Liver (tissue), 9 donors: Measurements from ENCODE around the gene ACSL3. TPM values are rescaled to one million over a fixed set of nuclear protein-coding genes. Genes with fewer than 3 reads are reported as not detected.

ENCODE experiments used
- DNase-seq: peaks from one replicate; pipeline ENCODE4 v3.0.0-alpha.2; 2017; ENCODE audit warnings: low spot score
- H3K27ac ChIP-seq, 2 donors: one replicate each; pipeline ENCODE4 v1.7.0; 2013; ENCODE audit warnings: inconsistent platforms in 2 of 2, low read length in 2 of 2, control low read depth in 1 of 2, low read depth in 1 of 2, mild to moderate bottlenecking in 1 of 2
- H3K27me3 ChIP-seq, 4 donors: one replicate each; pipeline versions ENCODE4 v1.6.1 to v1.7.0; 2013; ENCODE audit warnings: low read length in 3 of 4, inconsistent platforms in 1 of 4, mild to moderate bottlenecking in 1 of 4, moderate library complexity in 1 of 4; ENCODE audit not compliant: control insufficient read depth in 4 of 4, insufficient read depth in 4 of 4
- H3K36me3 ChIP-seq, 4 donors: one replicate each; pipeline versions ENCODE4 v1.6.1 to v1.7.0; 2013; ENCODE audit warnings: low read length in 3 of 4, mild to moderate bottlenecking in 3 of 4, low read depth in 1 of 4, moderate library complexity in 1 of 4; ENCODE audit not compliant: control insufficient read depth in 4 of 4, insufficient read depth in 3 of 4
- H3K4me1 ChIP-seq, 4 donors: one replicate each; pipeline versions ENCODE4 v1.6.1 to v1.7.0; 2013; ENCODE audit warnings: low read length in 3 of 4, mild to moderate bottlenecking in 3 of 4, moderate library complexity in 1 of 4; ENCODE audit not compliant: control insufficient read depth in 4 of 4, insufficient read depth in 4 of 4
- H3K4me3 ChIP-seq, 3 donors: one replicate each; pipeline versions ENCODE4 v1.6.1 to v1.7.0; 2013; ENCODE audit warnings: low read length in 3 of 3, control low read depth in 1 of 3, low read depth in 1 of 3, mild to moderate bottlenecking in 1 of 3
- H3K9ac ChIP-seq, 2 donors: one replicate each; pipeline ENCODE4 v1.7.0; 2013; ENCODE audit warnings: low read length in 2 of 2, mild to moderate bottlenecking in 2 of 2, moderate library complexity in 2 of 2, control low read depth in 1 of 2, low read depth in 1 of 2
- H3K9me3 ChIP-seq, 4 donors: one replicate each; pipeline versions ENCODE4 v1.6.1 to v1.7.0; 2013; ENCODE audit warnings: low read length in 3 of 4; ENCODE audit not compliant: control insufficient read depth in 4 of 4
- ATF3 ChIP-seq: IDR thresholded peaks from 2 replicates; pipeline ENCODE4 v1.6.1; 2016; ENCODE audit warnings: antibody characterized with exemption
- CTCF ChIP-seq: fragments of 150-350 bp; IDR thresholded peaks from 2 replicates; pipeline ENCODE4 v1.5.1; 2017; ENCODE audit warnings: improper control_type of control experiment, low read depth, low read length; ENCODE audit not compliant: missing input control
- EGR1 ChIP-seq, 2 donors: IDR thresholded peaks; 2 replicates each; pipeline ENCODE4 v1.6.1; 2016 to 2018; ENCODE audit warnings: antibody characterized with exemption in 2 of 2, low read depth in 2 of 2
- FOXA1 ChIP-seq: IDR thresholded peaks from 2 replicates; pipeline ENCODE4 v1.6.1; 2016; ENCODE audit warnings: antibody characterized with exemption
- FOXA2 ChIP-seq: IDR thresholded peaks from 2 replicates; pipeline ENCODE4 v1.6.1; 2016; ENCODE audit warnings: antibody characterized with exemption
- GABPA ChIP-seq, 2 donors: IDR thresholded peaks in 1 of 2; conservative IDR thresholded peaks in 1 of 2; 2 replicates each; pipeline ENCODE4 v1.6.1; 2016; ENCODE audit warnings: antibody characterized with exemption in 2 of 2, mild to moderate bottlenecking in 1 of 2, moderate library complexity in 1 of 2
- HNF4A ChIP-seq, 2 donors: conservative IDR thresholded peaks; 2 replicates each; pipeline ENCODE4 v1.6.1; 2016; ENCODE audit warnings: antibody characterized with exemption in 2 of 2, mild to moderate bottlenecking in 2 of 2
- HNF4G ChIP-seq: IDR thresholded peaks from 2 replicates; pipeline ENCODE4 v1.6.1; 2016; ENCODE audit warnings: antibody characterized with exemption
- JUND ChIP-seq, 2 donors: IDR thresholded peaks; 2 replicates each; pipeline ENCODE4 v1.6.1; 2016; ENCODE audit warnings: antibody characterized with exemption in 2 of 2
- MAX ChIP-seq: IDR thresholded peaks from 2 replicates; pipeline ENCODE4 v1.6.1; 2016; ENCODE audit warnings: antibody characterized with exemption
- NR2F2 ChIP-seq: IDR thresholded peaks from 2 replicates; pipeline ENCODE4 v1.6.1; 2016; ENCODE audit warnings: antibody characterized with exemption
- RAD21 ChIP-seq, 2 donors: IDR thresholded peaks; 2 replicates each; pipeline ENCODE4 v1.6.1; 2016; ENCODE audit warnings: antibody characterized with exemption in 2 of 2, mild to moderate bottlenecking in 2 of 2
- REST ChIP-seq: IDR thresholded peaks from 2 replicates; pipeline ENCODE4 v1.6.1; 2016; ENCODE audit warnings: antibody characterized with exemption, mild to moderate bottlenecking
- RXRA ChIP-seq, 2 donors: IDR thresholded peaks; 2 replicates each; pipeline ENCODE4 v1.6.1; 2017 to 2018; ENCODE audit warnings: antibody characterized with exemption in 2 of 2, mild to moderate bottlenecking in 1 of 2
- SP1 ChIP-seq: IDR thresholded peaks from 2 replicates; pipeline ENCODE4 v1.6.1; 2018; ENCODE audit warnings: antibody characterized with exemption, mild to moderate bottlenecking
- TAF1 ChIP-seq: conservative IDR thresholded peaks from 2 replicates; pipeline ENCODE4 v1.6.1; 2016; ENCODE audit warnings: antibody characterized with exemption, mild to moderate bottlenecking
- YY1 ChIP-seq: IDR thresholded peaks from 2 replicates; pipeline ENCODE4 v1.6.1; 2016; ENCODE audit warnings: antibody characterized with exemption, mild to moderate bottlenecking
- ZBTB33 ChIP-seq: IDR thresholded peaks from 2 replicates; pipeline ENCODE4 v1.6.1; 2016; ENCODE audit warnings: antibody characterized with exemption
- WGBS: extraction: QIAGEN DNeasy Blood & Tissue Kit; methylation state at CpG from one replicate; pipeline ENCODE4 v1.1.7; 2013; 5-methylcytosine and 5-hydroxymethylcytosine counted together
- polyA plus RNA-seq, 2 donors: library from polyadenylated mRNA; stranded (reverse) in 1 of 2; unstranded in 1 of 2; fragments of 200-250 nt in 1 of 2; fragments of >200 nt in 1 of 2; fragmentation: Nextera tagmentation in 1 of 2; extraction: Ambion mirVana in 1 of 2; gene quantifications; one replicate each; pipeline versions ENCODE4 v1.2.1 to v1.2.3, GENCODE V29; 2013 to 2015
- total RNA-seq, 2 donors: library from RNA; depleted of rRNA; stranded (reverse); fragments of >200 nt; gene quantifications; one replicate each; pipeline ENCODE4 v1.2.3, GENCODE V29; 2014
- donor health status: healthy.
- donor health status: healthy.
- donor health status: healthy.
- donor health status: healthy.
- donor health status: healthy.

ACSL3 gene
- total and polyA plus RNA-seq, 4 donors = 22.2 to 66.6 (median 43.3) TPM

GRCh38 chr2:222859786-222860612 is 837 bp upstream of the ACSL3 start (continued):
- TF ChIP-seq GABPA (IDR thresholded peaks at IDR 0.05 in 1 of 2, conservative IDR thresholded peaks at IDR 0.05 in 1 of 2) (no peak), FOXA1 (peak; percentile 10)

- no peaks in the 10 kb centered on the region for H3K9me3 ChIP-seq
- WGBS = 1% methylated on average over 42 of the region's 42 CpGs
- peaks cover 4 to 41% (median 33%) of the 10 kb centered on the region in 4 donors for H3K4me1 ChIP-seq
- peak in 1 of 2 donors; percentile 3 for TF ChIP-seq RAD21 (IDR thresholded peaks at IDR 0.05)
- no peak for TF ChIP-seq HNF4G
- DNase-seq = peak; percentile 58
- H3K36me3 ChIP-seq = no peaks in the 10 kb centered on the region
- H3K27me3 ChIP-seq = no peaks in the 10 kb centered on the region
- peak overlapping the region; percentile 66 to 100 (median 83) for H3K4me3 ChIP-seq
- H3K9ac ChIP-seq = peak overlapping the region; percentile 75 to 95
- H3K27ac ChIP-seq = peak overlapping the region; percentile 93 to 95
Observed at GRCh38 chr2:222861411-222862105, 722 bp downstream of the ACSL3 start.

GRCh38 chr2:222862106-222862908 is 1.5 kb downstream of the ACSL3 start:
- Histone ChIP-seq H3K9ac (peak overlapping the region; percentile 75 to 95), H3K36me3 (no peaks in the 10 kb centered on the region), H3K4me3 (peak overlapping the region; percentile 66 to 100 (median 83)), H3K4me1 (peaks cover 4 to 43% (median 34%) of the 10 kb centered on the region in 4 donors), H3K9me3 (no peaks in the 10 kb centered on the region), H3K27me3 (no peaks in the 10 kb centered on the region), H3K27ac (peak overlapping the region; percentile 93 to 95)
- TF ChIP-seq CTCF (no peak), JUND (IDR thresholded peaks at IDR 0.05) (peak in 1 of 2 donors; percentile 11), FOXA2 (no peak), MAX (no peak), HNF4G (no peak), RXRA (IDR thresholded peaks at IDR 0.05) (no peak), NR2F2 (no peak), HNF4A (conservative IDR thresholded peaks at IDR 0.05) (peak; percentile 51 to 81), FOXA1 (no peak), GABPA (IDR thresholded peaks at IDR 0.05 in 1 of 2, conservative IDR thresholded peaks at IDR 0.05 in 1 of 2) (no peak), SP1 (peak; percentile 10), ATF3 (no peak), YY1 (no peak), EGR1 (IDR thresholded peaks at IDR 0.05; ENCODE audit: low read depth in 2 of 2) (no peak), TAF1 (no peak), ZBTB33 (no peak), RAD21 (IDR thresholded peaks at IDR 0.05) (peak; percentile 63 to 73), REST (no peak)
- 13% methylated on average over 7 of the region's 7 CpGs for WGBS
- no peak for DNase-seq
